ENCODE measurements around the gene DENND1A.

DNA sequence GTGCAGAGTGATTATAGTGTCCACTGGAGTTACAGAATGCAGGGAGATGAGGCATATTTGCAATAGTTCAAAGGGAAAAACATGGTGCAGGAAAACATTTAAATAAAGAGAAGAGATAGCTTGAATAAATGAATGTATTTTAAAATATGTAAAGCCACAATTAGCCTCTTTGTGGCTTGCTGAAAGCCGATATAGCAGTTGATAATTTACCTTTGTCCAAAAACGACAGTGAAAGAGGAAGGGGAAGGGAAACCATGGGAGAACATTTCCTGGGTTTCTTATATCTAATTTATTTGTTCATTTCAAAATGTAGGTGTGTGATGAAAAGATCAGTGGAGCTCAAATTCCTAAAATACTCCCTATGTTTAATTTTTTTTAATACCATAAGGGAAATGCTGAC is 156.1 kb downstream of the DENND1A start:
- TF ChIP-seq POLR2A (IDR thresholded peaks at IDR 0.05; ENCODE audit: low read depth) (no peak), POLR2AphosphoS5 (IDR thresholded peaks at IDR 0.05) (no peak), EP300 (IDR thresholded peaks at IDR 0.05) (no peak)
- TF ChIP-seq, protein P1, sequence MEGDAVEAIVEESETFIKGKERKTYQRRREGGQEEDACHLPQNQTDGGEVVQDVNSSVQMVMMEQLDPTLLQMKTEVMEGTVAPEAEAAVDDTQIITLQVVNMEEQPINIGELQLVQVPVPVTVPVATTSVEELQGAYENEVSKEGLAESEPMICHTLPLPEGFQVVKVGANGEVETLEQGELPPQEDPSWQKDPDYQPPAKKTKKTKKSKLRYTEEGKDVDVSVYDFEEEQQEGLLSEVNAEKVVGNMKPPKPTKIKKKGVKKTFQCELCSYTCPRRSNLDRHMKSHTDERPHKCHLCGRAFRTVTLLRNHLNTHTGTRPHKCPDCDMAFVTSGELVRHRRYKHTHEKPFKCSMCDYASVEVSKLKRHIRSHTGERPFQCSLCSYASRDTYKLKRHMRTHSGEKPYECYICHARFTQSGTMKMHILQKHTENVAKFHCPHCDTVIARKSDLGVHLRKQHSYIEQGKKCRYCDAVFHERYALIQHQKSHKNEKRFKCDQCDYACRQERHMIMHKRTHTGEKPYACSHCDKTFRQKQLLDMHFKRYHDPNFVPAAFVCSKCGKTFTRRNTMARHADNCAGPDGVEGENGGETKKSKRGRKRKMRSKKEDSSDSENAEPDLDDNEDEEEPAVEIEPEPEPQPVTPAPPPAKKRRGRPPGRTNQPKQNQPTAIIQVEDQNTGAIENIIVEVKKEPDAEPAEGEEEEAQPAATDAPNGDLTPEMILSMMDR (IDR thresholded peaks at IDR 0.05): no peak
